NB4 (cell line): ENCODE measurements around the gene ANKH.

Experiments used
- POLR2A ChIP-seq: IDR thresholded peaks from 2 replicates; pipeline ENCODE4 v1.6.1; 2011; ENCODE audit warnings: mild to moderate bottlenecking; ENCODE audit not compliant: insufficient read length; ENCODE audit errors: extremely low read depth
- TF ChIP-seq, protein P1 (sequence below): IDR thresholded peaks from one replicate; pipeline ENCODE4 v1.5.1; 2012; ENCODE audit warnings: low read depth, low read length

DNA sequence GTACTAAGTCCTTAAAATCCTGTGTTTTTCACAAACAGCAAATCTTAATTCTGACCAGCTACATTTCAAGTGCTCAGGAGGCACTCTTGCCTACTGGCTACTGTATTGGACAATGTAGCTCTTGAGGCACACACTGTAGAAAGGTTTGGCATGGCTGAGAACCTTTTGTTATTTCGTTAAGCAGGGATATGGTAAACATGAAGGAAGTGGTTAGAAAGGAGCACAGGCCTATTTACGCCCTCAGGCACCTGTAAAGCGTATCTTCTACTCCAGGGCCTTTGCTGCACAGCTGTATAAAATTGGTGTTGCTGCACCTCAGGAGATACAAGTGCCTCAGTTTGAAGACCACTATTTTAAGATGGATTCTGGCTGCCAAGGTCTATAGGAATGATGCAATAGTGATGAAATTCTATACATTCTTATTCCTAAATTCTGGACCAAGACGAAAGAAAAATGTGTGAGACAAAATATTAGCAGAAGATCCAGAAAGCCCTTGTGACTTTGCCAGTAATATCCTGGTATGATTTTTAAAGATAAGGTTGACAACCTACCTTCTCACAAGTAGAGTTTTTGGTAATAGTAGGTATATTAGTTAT is 216.3 kb downstream of the ANKH start:
- no peak for TF ChIP-seq POLR2A
- TF ChIP-seq, protein P1, sequence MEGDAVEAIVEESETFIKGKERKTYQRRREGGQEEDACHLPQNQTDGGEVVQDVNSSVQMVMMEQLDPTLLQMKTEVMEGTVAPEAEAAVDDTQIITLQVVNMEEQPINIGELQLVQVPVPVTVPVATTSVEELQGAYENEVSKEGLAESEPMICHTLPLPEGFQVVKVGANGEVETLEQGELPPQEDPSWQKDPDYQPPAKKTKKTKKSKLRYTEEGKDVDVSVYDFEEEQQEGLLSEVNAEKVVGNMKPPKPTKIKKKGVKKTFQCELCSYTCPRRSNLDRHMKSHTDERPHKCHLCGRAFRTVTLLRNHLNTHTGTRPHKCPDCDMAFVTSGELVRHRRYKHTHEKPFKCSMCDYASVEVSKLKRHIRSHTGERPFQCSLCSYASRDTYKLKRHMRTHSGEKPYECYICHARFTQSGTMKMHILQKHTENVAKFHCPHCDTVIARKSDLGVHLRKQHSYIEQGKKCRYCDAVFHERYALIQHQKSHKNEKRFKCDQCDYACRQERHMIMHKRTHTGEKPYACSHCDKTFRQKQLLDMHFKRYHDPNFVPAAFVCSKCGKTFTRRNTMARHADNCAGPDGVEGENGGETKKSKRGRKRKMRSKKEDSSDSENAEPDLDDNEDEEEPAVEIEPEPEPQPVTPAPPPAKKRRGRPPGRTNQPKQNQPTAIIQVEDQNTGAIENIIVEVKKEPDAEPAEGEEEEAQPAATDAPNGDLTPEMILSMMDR = no peak
